Fibroblast of skin of abdomen (primary cell): Measurements from ENCODE around the gene B4GALNT3.

Experiments used
- DNase-seq: peaks from one replicate; pipeline ENCODE4 v3.0.0-alpha.2; 2013

B4GALNT3 gene

DNA sequence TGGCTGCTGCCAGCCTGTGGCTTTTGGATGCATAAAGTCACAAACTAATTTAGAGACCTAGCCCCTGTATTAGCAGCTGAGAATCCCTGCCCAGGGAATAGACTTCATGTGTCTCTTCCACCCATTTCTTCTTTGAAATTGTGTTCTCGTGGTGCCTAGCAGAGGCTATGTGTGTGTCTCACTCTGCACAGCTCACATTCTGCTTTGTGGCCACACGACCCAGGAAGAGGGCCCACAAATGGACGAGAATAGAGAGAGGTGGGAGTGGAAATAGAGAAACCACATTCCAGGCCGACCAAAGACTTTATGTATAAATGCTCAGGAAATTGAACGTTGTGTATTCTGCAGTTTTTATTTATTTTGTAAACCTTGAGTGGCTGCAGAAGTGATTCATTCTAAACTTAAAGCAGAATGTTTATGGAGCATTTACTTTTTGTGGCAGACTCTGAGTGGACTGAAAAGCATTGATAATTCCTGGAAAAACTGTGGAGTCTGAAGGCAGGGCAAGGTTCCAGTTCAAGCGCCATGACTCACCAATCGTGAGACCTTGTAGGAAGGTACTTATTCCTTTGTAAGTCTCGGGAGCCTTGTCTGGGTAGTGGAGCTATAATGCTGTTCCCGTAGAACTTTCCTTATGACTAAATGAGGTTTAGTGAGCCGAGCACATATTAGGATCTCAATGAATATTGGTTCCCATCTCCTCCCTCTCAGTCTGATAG, 9.1 kb downstream of the B4GALNT3 start:
- DNase-seq: peak; percentile 33

- no peak for DNase-seq
Observed at GRCh38 chr12:470133-470532, 10.4 kb downstream of the B4GALNT3 start.

GRCh38 chr12:473198-473597, 13.5 kb downstream of the B4GALNT3 start:
- no peak for DNase-seq

DNA sequence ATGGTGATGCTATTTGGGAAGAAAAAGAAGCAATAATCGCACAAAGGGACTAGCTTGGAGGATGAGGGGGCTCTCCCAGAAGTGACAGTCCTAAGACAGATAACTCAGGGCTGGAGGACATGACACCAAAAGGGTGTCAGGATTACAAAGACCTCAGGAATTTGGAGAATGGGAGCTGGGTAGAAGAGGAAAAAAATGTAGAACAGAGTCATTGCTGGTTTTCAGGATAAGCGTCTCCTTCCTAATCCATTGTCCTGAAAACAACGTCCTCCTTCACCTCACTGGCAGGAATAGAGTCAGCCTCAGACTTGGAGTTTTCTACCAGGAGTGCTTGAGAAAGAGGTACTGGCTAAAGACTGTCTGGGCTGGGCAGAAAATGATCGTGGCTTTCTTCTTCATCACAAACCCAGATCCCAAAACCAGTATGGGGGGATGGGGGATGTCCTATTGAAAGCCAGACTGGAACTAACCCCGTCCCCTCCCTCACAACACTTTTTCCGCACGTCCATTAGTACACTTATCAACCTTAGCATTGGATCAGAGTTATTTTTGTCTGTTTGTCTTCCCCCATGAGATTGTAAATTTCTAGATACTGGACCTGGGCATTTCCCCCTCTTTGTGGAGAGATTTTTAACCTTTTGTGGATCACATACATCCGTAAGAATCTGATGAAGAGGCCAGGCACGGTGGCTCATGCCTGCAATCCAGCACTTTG, 14.3 kb downstream of the B4GALNT3 start:
- DNase-seq: peak; percentile 28

DNA sequence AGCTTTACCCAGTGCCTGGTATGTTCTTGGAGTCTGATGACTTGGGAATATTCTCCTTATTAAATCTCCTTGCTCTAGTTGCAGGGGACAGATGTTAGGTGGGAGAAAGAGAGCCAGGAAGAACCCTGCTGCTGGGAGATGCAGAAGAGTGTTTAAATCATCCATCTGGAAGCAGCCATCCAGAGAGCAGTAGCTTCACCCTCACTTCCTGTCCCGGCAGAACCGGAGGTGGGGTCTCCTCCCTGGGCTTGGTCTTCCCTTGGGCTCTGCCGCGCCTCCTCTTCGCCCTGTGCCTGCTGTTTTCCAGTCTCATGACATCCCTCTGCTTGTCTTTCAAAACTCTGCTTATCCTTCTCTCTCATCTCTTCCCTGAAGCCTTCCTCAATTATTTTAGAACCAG, 15.5 kb downstream of the B4GALNT3 start:
- no peak for DNase-seq

- no peak for DNase-seq
Observed at GRCh38 chr12:479161-479560, 19.4 kb downstream of the B4GALNT3 start.

- peak; percentile 60 for DNase-seq
Observed at GRCh38 chr12:480831-481816, 21.4 kb downstream of the B4GALNT3 start.

DNA sequence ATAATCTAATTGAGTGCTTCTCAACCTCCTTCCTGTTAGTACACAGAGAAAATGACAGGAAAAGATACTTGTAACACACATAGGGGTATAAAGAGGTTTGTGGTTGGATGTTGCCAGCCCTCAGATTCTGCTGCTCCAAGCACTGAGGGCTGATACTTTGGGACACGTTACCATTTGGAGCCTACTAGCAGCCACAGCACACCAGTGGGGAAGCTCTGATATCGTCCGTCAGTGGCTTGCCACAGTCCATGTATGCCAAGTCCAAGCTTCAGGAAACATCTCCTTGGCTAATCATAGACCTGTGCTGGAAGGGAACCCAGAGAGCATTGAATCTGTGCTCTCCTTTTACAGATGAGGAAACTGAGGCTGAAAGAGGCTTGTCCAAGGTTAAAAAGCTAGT, 22.3 kb downstream of the B4GALNT3 start:
- DNase-seq: no peak

DNA sequence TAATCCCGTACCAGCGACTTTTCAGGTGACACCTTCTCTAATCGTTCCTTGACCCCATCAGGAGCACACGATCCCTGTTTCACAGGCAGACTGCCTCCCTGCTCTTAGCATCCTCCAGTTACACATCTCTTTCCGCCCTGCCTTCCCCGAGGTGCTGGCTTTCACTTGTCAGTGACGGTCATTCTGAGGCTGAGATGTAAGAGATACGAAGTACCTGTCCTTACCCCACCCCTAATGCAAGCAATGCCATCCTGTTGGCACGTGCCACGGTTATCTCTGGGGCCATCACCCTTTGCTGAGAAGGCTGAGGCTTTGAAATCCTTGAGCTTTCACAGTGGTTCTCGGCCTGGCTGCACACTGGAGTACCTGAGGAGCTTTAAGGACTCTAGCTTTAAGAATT, 24.4 kb downstream of the B4GALNT3 start:
- no peak for DNase-seq

- no peak for DNase-seq
Observed at GRCh38 chr12:490260-490659, 30.5 kb downstream of the B4GALNT3 start.

DNA sequence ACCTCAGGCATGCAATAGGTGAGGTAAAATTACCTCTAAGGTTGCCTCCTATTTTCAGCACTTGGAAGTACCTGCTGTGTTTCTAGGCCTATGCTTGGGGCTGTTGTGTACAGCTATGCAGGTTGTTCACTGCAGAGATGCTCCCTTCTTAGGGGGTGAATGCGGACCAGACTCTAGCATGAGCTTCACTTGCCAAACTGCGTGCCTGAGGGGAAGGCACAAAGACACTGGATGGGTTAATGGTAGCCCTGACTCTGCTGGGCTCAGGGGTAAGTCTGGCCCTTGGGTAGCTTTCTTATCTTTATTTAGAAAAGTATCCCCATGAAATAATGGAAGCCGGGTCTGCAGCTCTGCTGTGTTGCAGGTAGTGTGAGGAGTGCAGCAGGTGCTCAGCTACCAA, 35.7 kb downstream of the B4GALNT3 start:
- DNase-seq: no peak

GRCh38 chr12:496736-497135, 37.0 kb downstream of the B4GALNT3 start:
- DNase-seq: no peak

DNA sequence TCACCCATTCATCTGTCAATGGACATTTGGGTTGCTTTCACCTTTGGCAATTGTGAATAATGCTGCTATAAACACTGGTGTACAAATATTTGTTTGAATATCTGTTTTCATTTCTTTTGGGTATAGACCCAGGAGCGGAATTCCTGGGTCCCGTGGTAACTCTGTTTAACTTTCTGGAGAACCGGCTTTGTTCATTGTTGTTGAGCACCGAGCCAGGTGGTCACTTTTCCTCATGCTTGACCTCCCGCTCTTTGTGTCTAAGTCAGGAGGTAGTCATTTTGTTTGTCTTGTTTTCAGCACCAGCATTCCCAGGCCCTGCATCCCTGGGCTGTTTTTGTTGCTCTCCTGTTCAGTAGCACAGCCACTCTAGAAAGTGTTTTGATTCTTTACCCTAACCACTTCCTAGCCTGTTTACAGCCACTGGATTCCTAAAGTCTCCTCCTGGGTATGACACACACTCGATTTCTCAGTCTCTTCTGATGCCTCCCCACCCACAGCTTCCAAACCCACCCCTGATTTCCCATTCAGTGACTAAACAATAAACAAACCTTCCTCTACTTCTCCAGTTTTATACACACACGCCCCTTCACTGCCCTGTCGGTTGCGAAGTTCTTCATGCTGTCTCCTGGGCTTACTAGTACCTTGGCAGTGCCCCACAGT, 37.9 kb downstream of the B4GALNT3 start:
- DNase-seq: no peak

- no peak for DNase-seq
Observed at GRCh38 chr12:499837-500458, 40.2 kb downstream of the B4GALNT3 start.

DNA sequence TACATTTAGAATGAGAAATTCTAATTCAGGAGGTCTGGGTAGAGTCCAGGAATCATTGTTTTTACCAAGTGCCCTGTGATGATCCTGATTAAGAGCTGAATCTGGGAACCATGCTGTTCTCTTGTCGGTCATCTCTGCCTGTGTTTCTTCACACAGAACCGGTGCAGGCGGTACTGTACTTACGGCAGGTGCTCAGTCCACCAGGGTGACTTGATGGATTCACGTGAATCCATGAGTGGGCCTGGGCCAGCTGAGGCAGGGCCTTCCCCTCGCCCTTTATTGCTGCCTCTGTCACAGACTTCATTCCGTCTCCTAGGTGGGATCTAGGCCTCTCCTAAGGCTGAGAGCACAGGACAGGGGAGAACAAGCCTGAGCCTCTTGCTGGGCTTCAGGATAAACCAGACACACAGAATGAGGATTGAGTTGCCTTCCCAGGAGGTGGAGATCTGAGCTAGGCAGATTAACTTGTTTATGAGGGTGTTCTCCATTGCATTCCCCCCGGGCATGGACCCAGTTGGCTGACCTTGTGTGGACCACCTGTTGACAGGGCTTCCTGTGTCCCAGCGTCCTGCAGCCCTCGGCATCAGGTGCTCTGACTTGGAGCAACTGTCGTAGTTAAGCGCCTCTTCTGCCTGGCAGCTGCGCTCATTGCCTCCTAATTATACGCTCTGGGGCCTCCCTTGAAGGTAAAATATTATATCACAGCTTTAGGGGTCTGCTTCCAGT, 42.1 kb downstream of the B4GALNT3 start:
- DNase-seq: no peak

DNA sequence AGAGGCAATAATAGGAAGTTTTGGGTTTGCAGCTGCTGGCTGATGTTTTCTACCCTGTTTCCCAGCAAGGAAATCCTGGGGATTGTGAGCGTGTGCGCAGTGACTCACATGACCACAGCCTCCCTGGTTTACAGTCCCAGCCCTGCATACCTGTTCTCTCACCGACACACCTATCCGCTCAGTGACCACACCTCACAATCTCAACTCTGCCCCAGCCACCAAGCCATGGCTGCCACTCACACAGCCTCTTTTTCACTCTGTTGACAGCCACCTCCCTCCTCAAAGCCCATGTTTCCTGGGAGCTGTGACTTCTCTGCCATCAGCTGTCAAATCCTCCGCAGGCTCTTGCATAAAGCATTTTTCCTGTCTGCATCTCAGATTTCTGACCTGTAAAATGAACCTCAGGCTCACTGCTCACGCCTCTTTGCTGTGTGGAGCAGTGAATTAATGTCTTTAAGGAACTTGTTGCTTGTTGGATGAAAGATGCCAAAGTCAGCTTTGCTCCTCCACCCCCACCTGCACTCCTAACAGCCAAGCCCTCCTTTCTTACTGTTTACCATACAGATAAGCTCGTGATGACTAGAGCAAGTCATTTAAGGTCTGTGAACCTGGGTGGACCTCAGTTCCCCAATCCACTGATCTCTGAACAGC, 43.5 kb downstream of the B4GALNT3 start:
- no peak for DNase-seq

GRCh38 chr12:505221-505620, 45.5 kb downstream of the B4GALNT3 start:
- no peak for DNase-seq

- no peak for DNase-seq
Observed at GRCh38 chr12:507391-507796, 47.7 kb downstream of the B4GALNT3 start.

- no peak for DNase-seq
Observed at GRCh38 chr12:508145-508544, 48.4 kb downstream of the B4GALNT3 start.

GRCh38 chr12:508795-509194, 49.1 kb downstream of the B4GALNT3 start:
- DNase-seq: no peak

DNA sequence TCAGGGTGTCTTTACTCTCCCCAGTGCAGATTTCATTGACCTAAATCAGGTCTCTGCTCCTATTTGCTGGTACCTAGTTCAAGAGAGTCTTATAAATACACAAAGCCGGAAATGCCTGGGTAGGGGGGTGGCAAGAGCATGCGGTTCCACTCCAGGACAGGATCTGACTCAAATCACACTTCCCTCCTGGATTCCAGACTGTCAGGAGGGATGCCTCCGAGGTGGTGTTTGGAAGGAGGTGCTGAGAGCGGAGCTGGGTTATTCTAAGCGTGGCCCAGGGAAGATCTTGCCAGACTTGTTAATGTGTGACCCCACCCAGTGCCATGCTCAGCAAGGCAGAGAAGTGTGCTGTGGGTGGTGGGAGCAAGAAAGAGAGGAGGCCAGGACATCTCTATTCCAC, 49.8 kb downstream of the B4GALNT3 start:
- peak; percentile 48 for DNase-seq
